ENCODE measurements around the gene NALCN.

DNA sequence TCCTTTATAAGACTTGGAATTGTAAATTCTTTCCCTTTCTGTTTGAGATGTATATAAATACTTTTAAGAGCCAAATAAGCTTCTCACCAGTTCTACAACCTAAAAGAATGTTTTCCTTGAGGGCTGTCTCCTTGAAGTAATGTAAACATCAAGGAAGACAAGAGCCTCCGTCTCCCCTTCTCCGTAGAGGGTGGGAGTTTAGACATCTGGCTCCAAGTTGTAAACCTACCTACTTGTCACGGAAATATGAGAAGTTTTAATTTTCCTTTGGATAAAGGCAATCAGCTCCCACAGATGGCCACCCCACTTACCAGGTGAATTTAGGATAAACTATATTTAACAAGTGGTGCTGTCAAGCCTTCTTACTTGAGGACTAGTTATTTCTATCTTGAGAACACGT is 237.9 kb downstream of the NALCN start:
- TF ChIP-seq CTCF (IDR thresholded peaks at IDR 0.05) (no peak), POLR2A (IDR thresholded peaks at IDR 0.05) (no peak)

Measured in uterus (tissue), 2 donors.